ENCODE results near the gene CBY1. TPM values are rescaled to one million over a fixed set of nuclear protein-coding genes. Genes with fewer than 3 reads are reported as not detected.

The CBY1 gene
- total RNA-seq, 1 donor: 19.4 TPM

GRCh38 chr22:38706901-38707195, 50.4 kb downstream of the CBY1 start:
- TF ChIP-seq CTCF (IDR thresholded peaks at IDR 0.05; ENCODE audit: insufficient read depth, low read length): no peak
- peak; percentile 33 for DNase-seq (ENCODE audit: low read depth)
- H3K4me3 ChIP-seq (ENCODE audit: low read depth, low read length): peak overlapping the region; percentile 83

GRCh38 chr22:38707346-38707745, 50.9 kb downstream of the CBY1 start:
- peak overlapping the region; percentile 83 for H3K4me3 ChIP-seq (ENCODE audit: low read depth, low read length)
- no peak for TF ChIP-seq CTCF (IDR thresholded peaks at IDR 0.05; ENCODE audit: insufficient read depth, low read length)
- DNase-seq (ENCODE audit: low read depth): peak; percentile 40

- no peak for DNase-seq (ENCODE audit: low read depth)
- TF ChIP-seq CTCF (IDR thresholded peaks at IDR 0.05; ENCODE audit: insufficient read depth, low read length): no peak
- no peak overlapping the region for H3K4me3 ChIP-seq (ENCODE audit: low read depth, low read length)
Observed at GRCh38 chr22:38707984-38708383, 51.5 kb downstream of the CBY1 start.

- no peak for TF ChIP-seq CTCF (IDR thresholded peaks at IDR 0.05; ENCODE audit: insufficient read depth, low read length)
- no peak for DNase-seq (ENCODE audit: low read depth)
- no peak overlapping the region for H3K4me3 ChIP-seq (ENCODE audit: low read depth, low read length)
Observed at GRCh38 chr22:38709306-38709705, 52.9 kb downstream of the CBY1 start.

GRCh38 chr22:38710351-38710750, 53.9 kb downstream of the CBY1 start:
- no peak overlapping the region for H3K4me3 ChIP-seq (ENCODE audit: low read depth, low read length)
- TF ChIP-seq CTCF (IDR thresholded peaks at IDR 0.05; ENCODE audit: insufficient read depth, low read length): no peak
- no peak for DNase-seq (ENCODE audit: low read depth)

- TF ChIP-seq CTCF (IDR thresholded peaks at IDR 0.05; ENCODE audit: insufficient read depth, low read length): no peak
- DNase-seq (ENCODE audit: low read depth): no peak
Observed at GRCh38 chr22:38710866-38711265, 54.4 kb downstream of the CBY1 start.

GRCh38 chr22:38712486-38713207, 56.2 kb downstream of the CBY1 start:
- DNase-seq (ENCODE audit: low read depth): no peak
- H3K4me3 ChIP-seq (ENCODE audit: low read depth, low read length): no peak overlapping the region
- no peak for TF ChIP-seq CTCF (IDR thresholded peaks at IDR 0.05; ENCODE audit: insufficient read depth, low read length)

More at GRCh38 chr22:38710866-38711265, 54.4 kb downstream of the CBY1 start:
- no peak overlapping the region for H3K4me3 ChIP-seq (ENCODE audit: low read depth, low read length)

Measured in fibroblast of the aortic adventitia (primary cell).